CD14-positive monocyte (primary cell): ENCODE data around the gene CASP12. TPM values are rescaled to one million over a fixed set of nuclear protein-coding genes. Genes with fewer than 3 reads are reported as not detected.

Experiments
- DNase-seq, 3 donors: peaks; one replicate each; pipeline ENCODE4 v3.0.0-alpha.2; 2011 to 2022
- H2AFZ ChIP-seq: 2 replicates; pipeline ENCODE4 v1.6.0; 2012; ENCODE audit warnings: mild to moderate bottlenecking, low read depth, low read length, inconsistent platforms; ENCODE audit not compliant: insufficient read depth, poor library complexity, severe bottlenecking
- H3K27ac ChIP-seq, 2 donors: 1 replicate in 1 of 2; 2 replicates in 1 of 2; pipeline ENCODE4 v1.5.1; 2012 to 2013; ENCODE audit warnings: low read length in 2 of 2, control low read depth in 1 of 2, inconsistent platforms in 1 of 2, low read depth in 1 of 2, mild to moderate bottlenecking in 1 of 2
- H3K27me3 ChIP-seq, 2 donors: one replicate each; pipeline versions ENCODE4 v1.6.0 to v1.6.1; 2011 to 2013; ENCODE audit warnings: low read length in 2 of 2; ENCODE audit not compliant: control insufficient read depth in 2 of 2, insufficient read depth in 2 of 2
- H3K36me3 ChIP-seq, 2 donors: replicated peaks in 1 of 2; 1 replicate in 1 of 2; 2 replicates in 1 of 2; pipeline versions ENCODE4 v1.5.1 to v1.6.1; 2012 to 2013; ENCODE audit warnings: low read length in 2 of 2, control low read depth in 1 of 2, inconsistent platforms in 1 of 2, mild to moderate bottlenecking in 1 of 2; ENCODE audit not compliant: insufficient read depth in 2 of 2, control insufficient read depth in 1 of 2
- H3K4me1 ChIP-seq, 2 donors: 1 replicate in 1 of 2; 2 replicates in 1 of 2; pipeline versions ENCODE4 v1.5.1 to v1.6.1; 2012 to 2013; ENCODE audit warnings: low read length in 2 of 2, control low read depth in 1 of 2, inconsistent platforms in 1 of 2, mild to moderate bottlenecking in 1 of 2, moderate library complexity in 1 of 2; ENCODE audit not compliant: insufficient read depth in 2 of 2, control insufficient read depth in 1 of 2
- H3K4me2 ChIP-seq: replicated peaks from 2 replicates; pipeline ENCODE3; 2012; ENCODE audit warnings: low read length, moderate library complexity, mild to moderate bottlenecking; ENCODE audit not compliant: poor library complexity, severe bottlenecking; ENCODE audit errors: extremely low read depth
- H3K4me3 ChIP-seq, 3 experiments: fragments of 200-600 bp in 1 of 3; sonication (generic) in 1 of 3; replicated peaks in 1 of 3; 1 replicate in 2 of 3; 2 replicates in 1 of 3; pipeline ENCODE4 v1.5.1; 2011 to 2013; ENCODE audit warnings: low read length in 3 of 3, mild to moderate bottlenecking in 3 of 3, control low read depth in 2 of 3, low read depth in 2 of 3, inconsistent platforms in 1 of 3, moderate library complexity in 1 of 3
- H3K79me2 ChIP-seq: 2 replicates; pipeline ENCODE4 v1.6.0; 2012; ENCODE audit warnings: mild to moderate bottlenecking, control low read depth, inconsistent platforms, low read length, moderate library complexity; ENCODE audit not compliant: insufficient read depth
- H3K9ac ChIP-seq: 2 replicates; pipeline ENCODE4 v1.6.0; 2017; ENCODE audit warnings: low read length, mild to moderate bottlenecking; ENCODE audit not compliant: insufficient read depth, poor library complexity, severe bottlenecking
- H3K9me3 ChIP-seq, 2 donors: replicated peaks in 1 of 2; 1 replicate in 1 of 2; 2 replicates in 1 of 2; pipeline versions ENCODE4 v1.5.1 to v1.6.1; 2012 to 2013; ENCODE audit warnings: low read length in 2 of 2, control low read depth in 1 of 2; ENCODE audit not compliant: control insufficient read depth in 1 of 2, insufficient read depth in 1 of 2
- H4K20me1 ChIP-seq: 2 replicates; pipeline ENCODE4 v1.6.0; 2012; ENCODE audit warnings: mild to moderate bottlenecking, low read length, control low read depth, moderate library complexity; ENCODE audit not compliant: insufficient read depth
- H3K27ac Mint-ChIP-seq, 7 donors: one replicate each; pipeline ENCODE4 v1.8.0; 2020; ENCODE audit warnings: mild to moderate bottlenecking in 7 of 7, mixed read lengths in 7 of 7, moderate library complexity in 6 of 7, inconsistent platforms in 2 of 7
- H3K27me3 Mint-ChIP-seq, 3 donors: one replicate each; pipeline ENCODE4 v1.8.0; 2021 to 2022; ENCODE audit warnings: low read depth in 3 of 3, mild to moderate bottlenecking in 3 of 3, mixed read lengths in 3 of 3, moderate library complexity in 3 of 3, inconsistent platforms in 1 of 3
- H3K36me3 Mint-ChIP-seq, 2 donors: one replicate each; pipeline ENCODE4 v1.8.0; 2020; ENCODE audit warnings: mixed read lengths in 2 of 2, inconsistent platforms in 1 of 2, mild to moderate bottlenecking in 1 of 2
- H3K4me1 Mint-ChIP-seq: one replicate; pipeline ENCODE4 v1.8.0; 2020; ENCODE audit warnings: mild to moderate bottlenecking, mixed read lengths
- H3K4me3 Mint-ChIP-seq, 2 donors: one replicate each; pipeline ENCODE4 v1.8.0; 2020; ENCODE audit warnings: mild to moderate bottlenecking in 2 of 2, mixed read lengths in 2 of 2, moderate library complexity in 1 of 2
- H3K9me3 Mint-ChIP-seq, 7 donors: one replicate each; pipeline ENCODE4 v1.8.0; 2020 to 2022; ENCODE audit warnings: mixed read lengths in 7 of 7, mild to moderate bottlenecking in 6 of 7, moderate library complexity in 6 of 7, inconsistent platforms in 2 of 7
- WGBS: methylation state at CpG from one replicate; pipeline ENCODE4 v1.1.5; 2013; ENCODE audit warnings: missing lambda C conversion rate; ENCODE audit not compliant: insufficient coverage; 5-methylcytosine and 5-hydroxymethylcytosine counted together
- intact Hi-C, 2 donors: fragments of 100-400 bp; cut with micrococcal nuclease; formaldehyde crosslinking; loops; one replicate each; pipeline versions ENCODE4 v1.15.0 to v1.15.1; 2023
- polyA plus RNA-seq, 3 donors: library from polyadenylated mRNA; depleted of rRNA in 1 of 3; unstranded in 2 of 3; stranded (reverse) in 1 of 3; fragments of 300-500 nt in 2 of 3; fragments of >200 nt in 1 of 3; fragmentation: Illumina TruSeq in 2 of 3; gene quantifications; 1 replicate in 2 of 3; 2 replicates in 1 of 3; pipeline ENCODE4 v1.2.3, GENCODE V29; 2012 to 2021
- TF ChIP-seq, protein P1 (sequence below): fragments of 200-600 bp; IDR thresholded peaks from one replicate; pipeline ENCODE4 v1.8.0; 2022; ENCODE audit warnings: antibody characterized with exemption, mild to moderate bottlenecking

Gene CASP12
- polyA plus RNA-seq, 3 donors = not detected

GRCh38 chr11:104899226-104899625, 966 bp upstream of the CASP12 start:
- no peak overlapping the region for H3K4me3 ChIP-seq
- intact Hi-C loops = no loop called here
- no peak overlapping the region for H3K4me2 ChIP-seq
- H3K9ac ChIP-seq = no peak overlapping the region
- H3K27me3 ChIP-seq = no peaks in the 10 kb centered on the region
- no peak for DNase-seq
- H3K4me1 ChIP-seq = no peaks in the 10 kb centered on the region
- H3K9me3 ChIP-seq = no peaks in the 10 kb centered on the region
- Mint-ChIP-seq H3K4me1 (peaks cover 8% of the 10 kb centered on the region), H3K9me3 (peaks cover 0 to 4% (median 3%) of the 10 kb centered on the region in 7 donors), H3K36me3 (no peaks in the 10 kb centered on the region), H3K4me3 (no peak overlapping the region), H3K27ac (no peak overlapping the region), H3K27me3 (peaks cover 0 to 3% (median 0%) of the 10 kb centered on the region in 3 donors)
- no peak overlapping the region for H3K27ac ChIP-seq
- no peaks in the 10 kb centered on the region for H4K20me1 ChIP-seq
- no peak overlapping the region for H2AFZ ChIP-seq
- no peaks in the 10 kb centered on the region for H3K36me3 ChIP-seq
- no peaks in the 10 kb centered on the region for H3K79me2 ChIP-seq
- TF ChIP-seq, protein P1, sequence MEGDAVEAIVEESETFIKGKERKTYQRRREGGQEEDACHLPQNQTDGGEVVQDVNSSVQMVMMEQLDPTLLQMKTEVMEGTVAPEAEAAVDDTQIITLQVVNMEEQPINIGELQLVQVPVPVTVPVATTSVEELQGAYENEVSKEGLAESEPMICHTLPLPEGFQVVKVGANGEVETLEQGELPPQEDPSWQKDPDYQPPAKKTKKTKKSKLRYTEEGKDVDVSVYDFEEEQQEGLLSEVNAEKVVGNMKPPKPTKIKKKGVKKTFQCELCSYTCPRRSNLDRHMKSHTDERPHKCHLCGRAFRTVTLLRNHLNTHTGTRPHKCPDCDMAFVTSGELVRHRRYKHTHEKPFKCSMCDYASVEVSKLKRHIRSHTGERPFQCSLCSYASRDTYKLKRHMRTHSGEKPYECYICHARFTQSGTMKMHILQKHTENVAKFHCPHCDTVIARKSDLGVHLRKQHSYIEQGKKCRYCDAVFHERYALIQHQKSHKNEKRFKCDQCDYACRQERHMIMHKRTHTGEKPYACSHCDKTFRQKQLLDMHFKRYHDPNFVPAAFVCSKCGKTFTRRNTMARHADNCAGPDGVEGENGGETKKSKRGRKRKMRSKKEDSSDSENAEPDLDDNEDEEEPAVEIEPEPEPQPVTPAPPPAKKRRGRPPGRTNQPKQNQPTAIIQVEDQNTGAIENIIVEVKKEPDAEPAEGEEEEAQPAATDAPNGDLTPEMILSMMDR = no peak

DNA sequence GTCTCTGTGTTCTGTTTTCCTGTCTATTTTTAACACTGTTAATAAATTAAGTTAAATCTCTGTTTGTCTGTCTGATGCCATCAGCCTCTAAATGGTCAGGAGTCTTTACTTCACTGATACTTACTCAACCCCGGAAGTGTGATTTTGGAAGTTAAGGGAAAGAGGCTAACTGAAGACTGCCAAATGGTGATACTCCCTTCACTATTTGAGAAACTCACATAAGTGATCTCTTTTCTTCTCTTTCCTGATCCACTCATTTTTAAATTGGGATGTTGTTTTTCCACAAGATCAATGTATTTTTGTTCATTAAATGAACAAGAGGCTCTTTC, 389 bp upstream of the CASP12 start:
- Histone ChIP-seq H3K4me2 (no peak overlapping the region), H3K79me2 (no peaks in the 10 kb centered on the region), H3K4me1 (no peaks in the 10 kb centered on the region), H3K36me3 (no peaks in the 10 kb centered on the region), H2AFZ (peak overlapping the region; percentile 0), H4K20me1 (no peaks in the 10 kb centered on the region), H3K4me3 (no peak overlapping the region), H3K9me3 (no peaks in the 10 kb centered on the region), H3K27ac (no peak overlapping the region), H3K9ac (no peak overlapping the region), H3K27me3 (no peaks in the 10 kb centered on the region)
- TF ChIP-seq, protein P1 = no peak
- WGBS = no CpG with 5 or more reads among the region's 1 CpG
- Mint-ChIP-seq H3K9me3 (peaks cover 0 to 4% (median 2%) of the 10 kb centered on the region in 7 donors), H3K4me3 (no peak overlapping the region), H3K27me3 (peaks cover 0 to 3% (median 0%) of the 10 kb centered on the region in 3 donors), H3K4me1 (peaks cover 8% of the 10 kb centered on the region), H3K36me3 (no peaks in the 10 kb centered on the region), H3K27ac (no peak overlapping the region)
- no peak for DNase-seq
- intact Hi-C loops = no loop called here
